ENCODE measurements around the gene GPBP1.
"Not testable (repeated sequence)": the region's sequence is repeated elsewhere in the genome, so short reads cannot be mapped to it uniquely, and the experiment has no call there.

The GPBP1 gene

DNA sequence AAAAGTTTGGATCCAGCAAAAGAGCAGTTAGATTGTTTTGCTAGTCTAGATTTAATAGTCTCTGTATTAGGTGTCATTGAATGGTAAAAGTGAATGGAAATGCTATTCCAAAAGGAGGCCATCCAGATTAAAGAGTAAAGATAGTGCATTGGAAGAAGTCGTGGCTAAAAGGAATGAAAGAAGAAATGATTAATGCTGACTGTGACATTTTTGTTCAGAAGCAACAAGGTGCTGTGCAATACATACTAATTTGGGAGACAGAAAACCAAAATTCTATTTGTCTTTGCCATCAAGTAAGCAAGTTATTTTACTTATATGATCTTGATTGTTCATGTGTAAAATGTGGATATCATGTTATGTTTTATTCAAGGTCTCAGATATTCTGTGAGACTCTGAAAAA is 85.1 kb downstream of the GPBP1 start:
- TF ChIP-seq POLR2A (IDR thresholded peaks at IDR 0.05; ENCODE audit: low read length) = no peak
- no peak for TF ChIP-seq GATA1 (IDR thresholded peaks at IDR 0.05; ENCODE audit: low read depth, low read length)
- no peak for DNase-seq

DNA sequence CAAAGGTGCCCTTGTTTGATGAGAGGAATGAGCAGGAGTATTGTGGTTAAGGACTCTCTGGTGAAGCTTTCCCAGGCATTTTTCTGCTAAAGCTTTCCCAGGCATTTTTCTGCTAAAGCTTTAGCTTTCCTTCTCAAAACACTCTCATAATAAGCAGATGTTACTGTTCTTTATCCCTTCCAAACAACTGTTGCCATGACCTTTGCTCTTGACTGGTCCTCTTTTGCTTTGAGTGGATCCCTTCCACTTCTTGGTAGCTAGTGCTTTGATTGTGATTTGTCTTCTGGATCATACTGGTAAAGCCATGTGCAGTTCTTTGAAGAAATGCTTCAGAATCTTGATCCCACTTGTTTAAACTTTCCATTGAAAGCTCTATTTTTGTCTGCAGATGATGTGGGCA is 85.8 kb downstream of the GPBP1 start:
- TF ChIP-seq POLR2A (IDR thresholded peaks at IDR 0.05; ENCODE audit: low read length) (no peak), GATA1 (IDR thresholded peaks at IDR 0.05; ENCODE audit: low read depth, low read length) (no peak)
- DNase-seq = no peak

GRCh38 chr5:57262541-57262940 is 88.7 kb downstream of the GPBP1 start:
- DNase-seq = no peak

DNA sequence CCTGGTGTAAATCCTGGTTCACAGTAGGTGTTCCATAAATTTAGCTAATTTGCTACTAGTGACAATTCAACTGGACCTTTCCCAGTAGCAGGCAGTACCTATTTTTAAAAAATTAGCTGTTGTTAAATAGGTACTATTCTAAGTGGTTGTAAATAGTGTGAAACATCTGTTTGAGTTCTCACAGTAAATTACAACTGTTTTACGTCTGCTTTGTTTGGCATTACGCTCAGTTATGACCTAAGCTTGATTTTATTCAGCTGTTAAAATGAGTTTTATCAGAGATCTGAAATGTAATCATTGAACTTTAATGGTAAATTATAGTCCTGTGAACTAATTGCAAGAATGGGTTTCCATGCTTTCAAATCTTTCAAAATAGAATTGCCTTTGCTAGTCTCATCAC is 93.9 kb downstream of the GPBP1 start:
- DNase-seq = no peak
- no peak for TF ChIP-seq GATA1 (IDR thresholded peaks at IDR 0.05; ENCODE audit: low read depth, low read length)

More at GRCh38 chr5:57262541-57262940, 88.7 kb downstream of the GPBP1 start:
- no peak for TF ChIP-seq POLR2A (IDR thresholded peaks at IDR 0.05; ENCODE audit: low read length)
- TF ChIP-seq GATA1 (IDR thresholded peaks at IDR 0.05; ENCODE audit: low read depth, low read length) = no peak

- peak in 1 of 2 experiments; percentile 7 for DNase-seq
- TF ChIP-seq POLR2A (IDR thresholded peaks at IDR 0.05; ENCODE audit: low read length) (no peak), GATA1 (IDR thresholded peaks at IDR 0.05; ENCODE audit: low read depth, low read length) (no peak)
Measured at GRCh38 chr5:57276353-57276752, 102.5 kb downstream of the GPBP1 start.

- DNase-seq = peak; percentile 20 to 40
- TF ChIP-seq POLR2A (IDR thresholded peaks at IDR 0.05; ENCODE audit: low read length) (no peak), GATA1 (IDR thresholded peaks at IDR 0.05; ENCODE audit: low read depth, low read length) (no peak)
Measured at GRCh38 chr5:57277085-57277484, 103.2 kb downstream of the GPBP1 start.

GRCh38 chr5:57280853-57281252 is 107.0 kb downstream of the GPBP1 start:
- no peak for TF ChIP-seq GATA1 (IDR thresholded peaks at IDR 0.05; ENCODE audit: low read depth, low read length)
- no peak for DNase-seq

DNA sequence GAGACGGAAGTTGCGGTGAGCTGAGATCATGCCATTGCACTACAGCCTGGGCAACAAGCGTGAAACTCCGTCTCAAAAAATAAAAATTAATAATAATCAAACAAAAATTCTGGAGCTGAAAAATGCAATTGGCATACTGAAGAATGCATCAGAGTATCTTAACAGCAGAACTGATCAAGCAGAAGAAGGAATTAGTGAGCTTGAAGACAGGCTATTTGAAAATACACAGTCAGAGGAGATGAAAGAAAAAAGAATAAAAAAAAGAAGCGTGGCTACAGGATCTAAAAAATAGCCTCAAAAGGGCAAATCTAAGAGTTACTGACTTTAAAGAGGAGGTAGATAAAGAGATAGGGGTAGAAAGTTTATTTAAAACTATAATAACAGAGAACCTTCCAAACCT is 111.2 kb downstream of the GPBP1 start:
- not testable (repeated sequence) for DNase-seq

DNA sequence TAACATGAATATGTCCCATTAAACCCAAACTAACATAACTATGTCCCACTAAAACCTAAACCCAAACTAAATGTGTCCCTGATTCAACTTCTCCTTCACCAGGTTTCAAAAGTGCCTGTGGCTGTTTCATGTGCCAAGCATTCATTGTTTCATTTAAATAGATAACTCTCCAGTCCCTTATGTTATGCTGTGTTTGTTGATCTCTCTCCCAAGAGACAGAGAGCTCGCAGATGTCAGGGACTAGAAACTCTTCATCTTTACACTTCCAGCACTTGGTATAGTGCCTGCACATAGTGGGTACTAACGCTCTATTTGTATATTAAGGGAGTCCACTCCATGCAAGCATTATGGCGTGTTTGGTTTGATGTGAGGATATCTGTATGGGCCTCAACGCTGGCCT is 118.0 kb downstream of the GPBP1 start:
- no peak for TF ChIP-seq GATA1 (IDR thresholded peaks at IDR 0.05; ENCODE audit: low read depth, low read length)
- no peak for TF ChIP-seq POLR2A (IDR thresholded peaks at IDR 0.05; ENCODE audit: low read length)
- no peak for DNase-seq

DNA sequence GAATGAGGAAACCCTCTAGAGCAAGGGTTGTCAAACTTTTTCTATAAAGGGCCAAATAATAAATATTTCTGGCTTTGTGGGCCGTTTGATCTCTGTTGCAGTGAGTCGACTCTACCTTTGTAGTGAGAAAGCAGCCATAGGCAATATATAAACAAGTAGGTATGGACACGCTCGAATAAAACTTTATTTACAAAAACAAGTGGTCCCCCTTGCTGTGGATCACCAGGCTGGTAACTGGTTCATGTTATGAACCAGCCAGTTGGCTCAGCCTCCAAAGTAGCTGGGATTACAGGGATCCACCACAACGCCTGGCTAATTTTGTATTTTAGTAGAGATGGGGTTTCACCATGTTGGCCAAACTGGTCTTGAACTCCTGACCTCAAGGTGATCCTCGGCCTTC is 118.5 kb downstream of the GPBP1 start:
- DNase-seq = no peak
- TF ChIP-seq GATA1 (IDR thresholded peaks at IDR 0.05; ENCODE audit: low read depth, low read length) = no peak
- no peak for TF ChIP-seq POLR2A (IDR thresholded peaks at IDR 0.05; ENCODE audit: low read length)

- TF ChIP-seq POLR2A (IDR thresholded peaks at IDR 0.05; ENCODE audit: low read length) (no peak), GATA1 (IDR thresholded peaks at IDR 0.05; ENCODE audit: low read depth, low read length) (no peak)
- peak; percentile 74 to 89 for DNase-seq
Measured at GRCh38 chr5:57298295-57298984, 124.6 kb downstream of the GPBP1 start.

DNA sequence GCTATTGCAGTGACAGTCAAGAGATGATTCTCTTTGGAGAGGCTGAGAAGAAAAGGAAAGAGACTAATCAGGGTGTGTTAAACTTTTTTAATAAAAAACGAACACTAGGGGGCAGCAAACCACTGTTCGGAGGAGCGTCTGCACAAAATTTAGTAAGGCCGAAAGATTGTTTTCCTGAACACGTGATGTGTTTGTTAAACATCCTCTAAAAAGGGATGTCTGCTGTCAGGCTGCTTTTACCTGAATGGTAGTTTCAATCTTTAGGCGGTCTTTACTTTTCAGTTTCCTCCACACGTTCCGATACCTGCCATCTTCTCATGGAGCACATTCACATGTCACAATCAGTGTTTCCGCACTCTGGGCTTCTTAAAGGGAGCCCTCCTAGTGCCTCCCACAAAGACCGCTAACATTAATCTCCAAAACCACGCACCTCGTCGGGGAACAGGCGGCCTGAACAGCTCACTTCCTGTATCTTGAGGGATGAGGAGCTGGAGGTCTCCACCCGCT is 125.2 kb downstream of the GPBP1 start:
- no peak for TF ChIP-seq POLR2A (IDR thresholded peaks at IDR 0.05; ENCODE audit: low read length)
- no peak for TF ChIP-seq GATA1 (IDR thresholded peaks at IDR 0.05; ENCODE audit: low read depth, low read length)
- peak; percentile 60 to 80 for DNase-seq

DNA sequence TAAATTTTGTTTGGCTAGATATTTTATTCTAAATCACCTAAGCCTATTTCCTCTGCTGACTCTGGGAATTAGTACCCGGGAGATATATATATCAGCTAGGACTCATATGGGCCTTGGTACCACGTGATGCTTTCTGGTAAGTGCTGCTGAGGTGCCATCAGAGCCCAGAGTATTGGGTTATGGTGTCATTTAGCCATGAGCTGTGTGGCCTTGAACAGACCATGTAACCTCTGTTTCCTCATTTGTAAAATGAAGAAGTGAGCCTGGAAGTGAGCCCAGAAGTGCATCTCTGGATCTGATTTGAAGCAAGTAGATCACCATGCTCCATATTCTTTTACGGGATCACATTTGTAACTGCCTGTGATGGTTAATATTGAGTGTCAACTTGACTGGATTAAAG is 126.1 kb downstream of the GPBP1 start:
- no peak for DNase-seq
- TF ChIP-seq POLR2A (IDR thresholded peaks at IDR 0.05; ENCODE audit: low read length) = no peak
- TF ChIP-seq GATA1 (IDR thresholded peaks at IDR 0.05; ENCODE audit: low read depth, low read length) = no peak

- DNase-seq = peak in 1 of 2 experiments; percentile 1
Measured at GRCh38 chr5:57302164-57302563, 128.3 kb downstream of the GPBP1 start.

DNA sequence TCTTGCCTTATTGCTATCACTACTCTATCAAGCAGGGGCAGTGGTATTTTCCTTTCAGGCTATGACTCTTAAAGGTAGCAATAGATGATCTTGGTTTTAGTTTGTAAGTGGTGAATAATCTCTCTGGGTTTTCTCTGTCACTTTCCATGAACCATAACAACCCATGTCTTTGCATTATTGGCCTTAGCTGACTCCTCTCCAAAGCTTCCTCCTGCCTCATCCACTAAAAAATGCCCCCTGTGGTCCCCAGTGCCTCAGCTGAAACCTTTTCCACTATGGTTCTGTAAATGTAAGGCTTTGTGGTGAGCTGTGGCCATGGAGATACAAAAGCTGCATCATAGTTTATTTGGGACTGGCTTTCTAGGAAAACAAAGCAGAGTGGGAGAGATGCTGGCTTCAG is 128.8 kb downstream of the GPBP1 start:
- TF ChIP-seq GATA1 (IDR thresholded peaks at IDR 0.05; ENCODE audit: low read depth, low read length) (no peak), POLR2A (IDR thresholded peaks at IDR 0.05; ENCODE audit: low read length) (no peak)
- no peak for DNase-seq

More at GRCh38 chr5:57302164-57302563, 128.3 kb downstream of the GPBP1 start:
- TF ChIP-seq GATA1 (IDR thresholded peaks at IDR 0.05; ENCODE audit: low read depth, low read length) = no peak
- no peak for TF ChIP-seq POLR2A (IDR thresholded peaks at IDR 0.05; ENCODE audit: low read length)

Measured in erythroblast (primary cell).